A549 (cell line): ENCODE results near the gene HSFX2. TPM values are rescaled to one million over a fixed set of nuclear protein-coding genes. Genes with fewer than 3 reads are reported as not detected.

Experiments used
- ATAC-seq, 2 experiments: fragments of 200-7000 bp in 1 of 2; fragments of >200 bp in 1 of 2; cut with Nextera tagmentation in 1 of 2; cut with Tn5 transposase in 1 of 2; 3 replicates each; pipeline versions ENCODE4 v1.8.0 to v1.9.1; 2018 to 2020; ENCODE audit warnings: mild to moderate bottlenecking in 1 of 2, moderate library complexity in 1 of 2
- CTCF ChIA-PET: fragments of 300-600 bp; sonication (Branson Sonifier 250); formaldehyde crosslinking; extraction: SDS; loops from one replicate; lab custom pipeline; 2021; ENCODE audit warnings: antibody characterized with exemption, inconsistent platforms; lab: Yijun Ruan, JAX
- POLR2A ChIA-PET: fragments of 350-600 bp; formaldehyde crosslinking; extraction: SDS; loops from one replicate; lab custom pipeline; 2021; ENCODE audit warnings: antibody characterized with exemption, inconsistent platforms; lab: Yijun Ruan, JAX
- DNase-seq, 2 experiments: peaks; one replicate each; pipeline versions ENCODE4 v3.0.0 to v3.0.0-alpha.2; 2011 to 2016; ENCODE audit warnings: low read depth in 1 of 2, low spot score in 1 of 2
- FAIRE-seq: peaks from 2 replicates; lab custom pipeline; 2011; peaks lifted over from hg19 to GRCh38; lab: Jason Lieb, UNC
- H3K27ac ChIP-seq, 2 experiments: fragments of >200 bp; sonication (Bioruptor Twin); formaldehyde crosslinking; 3 replicates each; pipeline ENCODE4 v1.5.1; 2016 to 2017
- H3K4me1 ChIP-seq: fragments of >200 bp; sonication (Bioruptor Twin); formaldehyde crosslinking; 3 replicates; pipeline ENCODE4 v1.6.1; 2016
- H3K4me2 ChIP-seq: fragments of >200 bp; sonication (Bioruptor Twin); formaldehyde crosslinking; 3 replicates; pipeline ENCODE4 v1.6.1; 2016
- H3K4me3 ChIP-seq: fragments of >200 bp; sonication (Bioruptor Twin); formaldehyde crosslinking; 3 replicates; pipeline ENCODE4 v1.5.1; 2016
- H3K9me3 ChIP-seq: fragments of >200 bp; sonication (Bioruptor Twin); formaldehyde crosslinking; 3 replicates; pipeline ENCODE4 v1.6.1; 2016
- BHLHE40 ChIP-seq: IDR thresholded peaks from 2 replicates; pipeline ENCODE4 v1.6.1; 2012; ENCODE audit warnings: low read depth, low read length, inconsistent platforms
- CBX2 ChIP-seq: fragments of 200-600 bp; sonication (generic); IDR thresholded peaks from 2 replicates; pipeline ENCODE4 v1.6.1; 2016; ENCODE audit warnings: low read depth, mild to moderate bottlenecking, borderline replicate concordance
- CBX8 ChIP-seq: fragments of 200-600 bp; sonication (generic); IDR thresholded peaks from 2 replicates; pipeline ENCODE4 v1.6.1; 2016
- CHD4 ChIP-seq: fragments of 200-600 bp; sonication (generic); IDR thresholded peaks from 2 replicates; pipeline ENCODE4 v1.6.1; 2016; ENCODE audit warnings: antibody characterized with exemption, mild to moderate bottlenecking, borderline replicate concordance
- FOSL2 ChIP-seq, 2 experiments: fragments of 450-650 bp in 1 of 2; fragments of >200 bp in 1 of 2; sonication (Bioruptor Twin) in 1 of 2; formaldehyde crosslinking; IDR thresholded peaks; 2 replicates each; pipeline versions ENCODE4 v1.5.0 to v1.6.1; 2016 to 2020; ENCODE audit warnings: mild to moderate bottlenecking in 1 of 2, moderate library complexity in 1 of 2
- FOXS1 ChIP-seq: fragments of 250-450 bp; sonication (Bioruptor Pico); IDR thresholded peaks from 2 replicates; pipeline ENCODE4 v1.5.0; 2020; ENCODE audit warnings: mild to moderate bottlenecking, moderate library complexity
- GATA3 ChIP-seq: IDR thresholded peaks from 2 replicates; pipeline ENCODE4 v1.6.1; 2012; ENCODE audit warnings: borderline replicate concordance
- HEYL ChIP-seq: fragments of 250-450 bp; sonication (Bioruptor Pico); IDR thresholded peaks from 2 replicates; pipeline ENCODE4 v1.8.0; 2021; ENCODE audit warnings: mild to moderate bottlenecking, moderate library complexity
- HOXB13 ChIP-seq: fragments of 250-450 bp; sonication (Bioruptor Pico); IDR thresholded peaks from 2 replicates; pipeline ENCODE4 v1.5.0; 2020; ENCODE audit warnings: low read depth, mild to moderate bottlenecking, moderate library complexity
- JUNB ChIP-seq: fragments of >200 bp; sonication (Bioruptor Twin); formaldehyde crosslinking; IDR thresholded peaks from 2 replicates; pipeline ENCODE4 v1.6.1; 2016
- KDM5A ChIP-seq: fragments of 200-600 bp; sonication (generic); IDR thresholded peaks from 2 replicates; pipeline ENCODE4 v1.6.1; 2016; ENCODE audit warnings: antibody characterized with exemption, mild to moderate bottlenecking
- MAFK ChIP-seq: fragments of 450-650 bp; IDR thresholded peaks from 2 replicates; pipeline ENCODE4 v1.6.1; 2014; ENCODE audit not compliant: partially characterized antibody
- MYC ChIP-seq: IDR thresholded peaks from 2 replicates; pipeline ENCODE4 v1.6.1; 2012; ENCODE audit warnings: mild to moderate bottlenecking, inconsistent platforms, low read length, improper control_type of control experiment, borderline replicate concordance
- RAD21 ChIP-seq, 2 experiments: fragments of >200 bp in 1 of 2; sonication (Bioruptor Twin) in 1 of 2; formaldehyde crosslinking in 1 of 2; IDR thresholded peaks in 1 of 2; conservative IDR thresholded peaks in 1 of 2; 2 replicates in 1 of 2; 3 replicates in 1 of 2; pipeline ENCODE4 v1.6.1; 2012 to 2018; ENCODE audit warnings: inconsistent platforms in 1 of 2
- SREBF2 ChIP-seq: fragments of 450-650 bp; IDR thresholded peaks from 2 replicates; pipeline ENCODE4 v1.6.1; 2014; ENCODE audit warnings: mild to moderate bottlenecking, moderate library complexity
- TP53 ChIP-seq: fragments of 250-450 bp; sonication (Bioruptor Pico); IDR thresholded peaks from 2 replicates; pipeline ENCODE4 v1.5.0; 2021; ENCODE audit warnings: mild to moderate bottlenecking, moderate library complexity
- ZC3H11A ChIP-seq: fragments of 450-650 bp; IDR thresholded peaks from 2 replicates; pipeline ENCODE4 v1.6.1; 2014; ENCODE audit warnings: antibody characterized with exemption, mild to moderate bottlenecking
- WGBS: methylation state at CpG from one replicate; pipeline ENCODE4 v1.1.6; 2017; ENCODE audit errors: missing lambda C conversion rate; 5-methylcytosine and 5-hydroxymethylcytosine counted together
- polyA plus RNA-seq, 4 experiments: library from polyadenylated mRNA; depleted of rRNA in 3 of 4; stranded (reverse); fragments of >200 nt; fragmentation: RNase III in 1 of 4; extraction: RNeasy Plus Mini Kit Qiagen cat#74134 plus additional on column Dnase treatment in 1 of 4; gene quantifications; 2 replicates in 3 of 4; 3 replicates in 1 of 4; pipeline ENCODE4 v1.2.3, GENCODE V29; 2011 to 2017
- TF ChIP-seq, protein P1 (sequence below): fragments of >200 bp; sonication (Bioruptor Twin); formaldehyde crosslinking; IDR thresholded peaks from 3 replicates; pipeline ENCODE4 v1.6.1; 2016
- TF ChIP-seq, protein P2 (sequence below): fragments of 250-450 bp; sonication (Bioruptor Pico); IDR thresholded peaks from 2 replicates; pipeline ENCODE4 v1.5.0; 2020; ENCODE audit warnings: low read depth, mild to moderate bottlenecking, moderate library complexity
- TF ChIP-seq, protein P3 (sequence below): IDR thresholded peaks from 2 replicates; pipeline ENCODE4 v1.6.1; 2012

The HSFX2 gene
- polyA plus RNA-seq, 2 of the 4 experiments (the other 2 are of a cell fraction), result 0.10 TPM; not detected in 1

DNA sequence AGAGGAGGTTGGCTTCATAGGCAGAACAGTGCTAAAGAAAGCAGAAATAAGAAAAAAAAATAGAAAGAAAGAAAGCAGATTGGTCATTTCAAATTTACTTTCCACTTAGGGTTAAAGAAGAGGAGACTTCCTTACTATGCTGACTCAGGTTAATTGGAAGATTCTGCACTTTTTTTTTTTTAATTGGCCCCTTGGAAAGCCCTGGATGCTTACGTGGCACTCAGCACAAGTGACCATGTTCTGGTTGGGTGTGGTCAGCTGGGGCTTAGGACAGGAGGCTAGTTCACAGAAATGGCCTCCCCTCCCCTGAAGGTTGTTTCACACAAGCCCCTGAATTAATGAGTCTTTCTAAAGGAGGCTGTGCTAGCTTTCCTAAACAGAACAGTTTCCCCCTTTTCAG, 22.4 kb downstream of the HSFX2 start:
- no peaks in the 10 kb centered on the region for H3K4me1 ChIP-seq
- CTCF ChIA-PET, result no interaction called here
- WGBS, result 62% methylated on average over 1 of the region's 1 CpG
- no peak overlapping the region for H3K27ac ChIP-seq
- FAIRE-seq (no peak), DNase-seq (no peak), ATAC-seq (no peak)
- no peak overlapping the region for H3K4me2 ChIP-seq
- H3K9me3 ChIP-seq, result no peaks in the 10 kb centered on the region
- TF ChIP-seq HEYL (CRISPR knock-in tag) (no peak), MAFK (peak; percentile 54)
- H3K4me3 ChIP-seq, result no peak overlapping the region
- POLR2A ChIA-PET, result no interaction called here

DNA sequence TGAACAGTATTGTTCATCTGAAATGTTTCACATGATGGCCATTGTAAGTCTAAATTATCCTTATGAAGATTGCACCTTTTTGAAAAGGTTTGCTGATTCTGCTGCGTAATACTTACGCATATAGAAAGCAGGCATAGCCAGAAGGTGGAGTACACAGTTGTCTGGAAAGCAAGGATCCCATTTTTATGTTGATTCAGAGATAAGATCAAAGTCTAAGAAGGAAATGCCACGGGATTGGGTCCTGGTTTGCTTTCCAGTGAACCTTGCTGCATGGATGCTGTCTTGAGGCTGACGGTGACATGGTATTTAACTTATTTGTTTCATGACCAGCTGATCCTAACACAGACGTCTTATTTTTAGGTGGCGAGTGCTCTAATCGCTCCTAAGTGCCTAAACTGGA, 23.3 kb downstream of the HSFX2 start:
- Histone ChIP-seq H3K4me1 (no peaks in the 10 kb centered on the region), H3K27ac (no peak overlapping the region), H3K9me3 (no peaks in the 10 kb centered on the region), H3K4me2 (no peak overlapping the region), H3K4me3 (no peak overlapping the region)
- TF ChIP-seq GATA3 (no peak), JUNB (no peak), RAD21 (conservative IDR thresholded peaks at IDR 0.05 in 1 of 2, IDR thresholded peaks at IDR 0.05 in 1 of 2) (no peak), ZC3H11A (no peak), CBX2 (no peak), FOSL2 (IDR thresholded peaks at IDR 0.05) (no peak), FOSL2 (CRISPR knock-in tag; IDR thresholded peaks at IDR 0.05) (no peak), BHLHE40 (no peak), FOXS1 (CRISPR knock-in tag) (no peak), TP53 (CRISPR knock-in tag) (no peak), CHD4 (no peak)
- TF ChIP-seq, protein P1, sequence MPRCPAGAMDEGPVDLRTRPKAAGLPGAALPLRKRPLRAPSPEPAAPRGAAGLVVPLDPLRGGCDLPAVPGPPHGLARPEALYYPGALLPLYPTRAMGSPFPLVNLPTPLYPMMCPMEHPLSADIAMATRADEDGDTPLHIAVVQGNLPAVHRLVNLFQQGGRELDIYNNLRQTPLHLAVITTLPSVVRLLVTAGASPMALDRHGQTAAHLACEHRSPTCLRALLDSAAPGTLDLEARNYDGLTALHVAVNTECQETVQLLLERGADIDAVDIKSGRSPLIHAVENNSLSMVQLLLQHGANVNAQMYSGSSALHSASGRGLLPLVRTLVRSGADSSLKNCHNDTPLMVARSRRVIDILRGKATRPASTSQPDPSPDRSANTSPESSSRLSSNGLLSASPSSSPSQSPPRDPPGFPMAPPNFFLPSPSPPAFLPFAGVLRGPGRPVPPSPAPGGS, result no peak
- WGBS, result 76% methylated on average over 7 of the region's 7 CpGs
- ChIA-PET POLR2A (no interaction called here), CTCF (no interaction called here)
- FAIRE-seq (no peak), DNase-seq (no peak), ATAC-seq (no peak)

DNA sequence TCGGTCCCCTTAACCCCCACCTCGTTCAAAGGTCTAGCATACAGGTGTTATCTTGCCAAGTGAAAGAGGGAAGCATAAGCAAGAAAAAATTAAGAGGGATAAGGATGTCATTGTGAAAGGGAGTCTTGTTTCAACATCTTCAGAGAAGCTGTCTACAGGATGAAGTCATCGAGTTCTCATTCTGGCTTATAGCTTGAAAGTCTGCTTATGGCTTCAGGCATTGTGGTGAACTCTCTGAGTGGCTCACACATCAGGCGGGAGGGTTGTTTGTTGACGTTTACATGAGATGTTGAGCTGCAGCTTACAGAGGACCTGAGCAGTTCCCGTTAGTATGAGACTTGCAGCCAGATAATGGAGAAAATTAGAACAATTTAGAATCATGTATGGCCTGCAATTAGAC, 24.4 kb downstream of the HSFX2 start:
- ATAC-seq (no peak), DNase-seq (peak in 1 of 2 experiments; percentile 7), FAIRE-seq (no peak)
- no peak overlapping the region for H3K4me2 ChIP-seq
- ChIA-PET POLR2A (no interaction called here), CTCF (no interaction called here)
- no peak overlapping the region for H3K27ac ChIP-seq
- WGBS, result 31% methylated on average over 6 of the region's 6 CpGs
- no peaks in the 10 kb centered on the region for H3K9me3 ChIP-seq
- no peak for TF ChIP-seq MAFK
- no peak for TF ChIP-seq HOXB13 (CRISPR knock-in tag)
- no peak for TF ChIP-seq MYC
- TF ChIP-seq JUNB, result no peak
- TF ChIP-seq CBX8, result no peak
- TF ChIP-seq, protein P2, sequence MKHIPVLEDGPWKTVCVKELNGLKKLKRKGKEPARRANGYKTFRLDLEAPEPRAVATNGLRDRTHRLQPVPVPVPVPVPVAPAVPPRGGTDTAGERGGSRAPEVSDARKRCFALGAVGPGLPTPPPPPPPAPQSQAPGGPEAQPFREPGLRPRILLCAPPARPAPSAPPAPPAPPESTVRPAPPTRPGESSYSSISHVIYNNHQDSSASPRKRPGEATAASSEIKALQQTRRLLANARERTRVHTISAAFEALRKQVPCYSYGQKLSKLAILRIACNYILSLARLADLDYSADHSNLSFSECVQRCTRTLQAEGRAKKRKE (CRISPR knock-in tag), result no peak
- TF ChIP-seq KDM5A, result no peak
- TF ChIP-seq SREBF2, result no peak
- TF ChIP-seq, protein P3, sequence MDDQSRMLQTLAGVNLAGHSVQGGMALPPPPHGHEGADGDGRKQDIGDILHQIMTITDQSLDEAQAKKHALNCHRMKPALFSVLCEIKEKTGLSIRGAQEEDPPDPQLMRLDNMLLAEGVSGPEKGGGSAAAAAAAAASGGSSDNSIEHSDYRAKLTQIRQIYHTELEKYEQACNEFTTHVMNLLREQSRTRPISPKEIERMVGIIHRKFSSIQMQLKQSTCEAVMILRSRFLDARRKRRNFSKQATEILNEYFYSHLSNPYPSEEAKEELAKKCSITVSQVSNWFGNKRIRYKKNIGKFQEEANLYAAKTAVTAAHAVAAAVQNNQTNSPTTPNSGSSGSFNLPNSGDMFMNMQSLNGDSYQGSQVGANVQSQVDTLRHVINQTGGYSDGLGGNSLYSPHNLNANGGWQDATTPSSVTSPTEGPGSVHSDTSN, result no peak
- H3K4me1 ChIP-seq, result no peaks in the 10 kb centered on the region
- H3K4me3 ChIP-seq, result no peak overlapping the region
